ENCODE data around the gene C19orf85. TPM values are rescaled to one million over a fixed set of nuclear protein-coding genes. Genes with fewer than 3 reads are reported as not detected.
"Not testable (repeated sequence)": the region's sequence is repeated elsewhere in the genome, so short reads cannot be mapped to it uniquely, and the experiment has no call there.

The C19orf85 gene
- total RNA-seq, 2 experiments from 2014 or later, result not detected

GRCh38 chr19:55424518-55424917, 40.0 kb downstream of the C19orf85 start:
- Histone ChIP-seq H3K4me1 (ENCODE audit: insufficient read depth, low read length) (peaks cover 23% of the 10 kb centered on the region), H3K36me3 (ENCODE audit: insufficient read depth, low read length) (no peaks in the 10 kb centered on the region), H3K9me3 (ENCODE audit: control insufficient read depth in 1 of 2, insufficient read depth in 1 of 2, low read length in 2 of 2) (peaks cover 0 to 4% of the 10 kb centered on the region in 2 experiments), H3K27ac (ENCODE audit: low read depth in 1 of 2, low read length in 2 of 2) (no peak overlapping the region), H3K4me3 (ENCODE audit: low read length) (no peak overlapping the region), H3K27me3 (ENCODE audit: control insufficient read depth in 1 of 2, insufficient read depth in 2 of 2, low read length in 2 of 2) (peaks cover 7 to 8% of the 10 kb centered on the region in 2 experiments)
- TF ChIP-seq CTCF (IDR thresholded peaks at IDR 0.05), result no peak
- no peaks in the 10 kb centered on the region for H3K36me3 Mint-ChIP-seq (ENCODE audit: low read depth)
- no peak for ATAC-seq (ENCODE audit: poor library complexity)
- no peak overlapping the region for H3K27ac Mint-ChIP-seq
- H3K9me3 Mint-ChIP-seq, result no peaks in the 10 kb centered on the region
- ChIA-PET CTCF (no interaction called here), POLR2A (no interaction called here)
- H3K4me3 Mint-ChIP-seq, result no peak overlapping the region
- H3K27me3 Mint-ChIP-seq, result peaks cover 11% of the 10 kb centered on the region
- no peak for DNase-seq
- intact Hi-C loops (cut with DNase I, micrococcal nuclease), result no loop called here
- H3K4me1 Mint-ChIP-seq (ENCODE audit: low read depth), result peaks cover 22% of the 10 kb centered on the region

GRCh38 chr19:55423225-55424005, 41.1 kb downstream of the C19orf85 start:
- intact Hi-C loops (cut with DNase I, micrococcal nuclease), result no loop called here
- CTCF ChIA-PET, result no interaction called here
- POLR2A ChIA-PET, result no interaction called here

GRCh38 chr19:55421281-55421680, 43.3 kb downstream of the C19orf85 start:
- peak overlapping the region; percentile 68 for H3K27ac Mint-ChIP-seq
- H3K27me3 Mint-ChIP-seq; H3K27me3 ChIP-seq (ENCODE audit: control insufficient read depth in 1 of 2, insufficient read depth in 2 of 2, low read length in 2 of 2); H3K36me3 ChIP-seq (ENCODE audit: insufficient read depth, low read length); H3K9me3 Mint-ChIP-seq; H3K9me3 ChIP-seq (ENCODE audit: control insufficient read depth in 1 of 2, insufficient read depth in 1 of 2, low read length in 2 of 2); H3K27ac ChIP-seq (ENCODE audit: low read depth in 1 of 2, low read length in 2 of 2); intact Hi-C loops (cut with DNase I, micrococcal nuclease); H3K36me3 Mint-ChIP-seq (ENCODE audit: low read depth); H3K4me3 ChIP-seq (ENCODE audit: low read length): not testable (repeated sequence)
- H3K4me3 Mint-ChIP-seq, result peak overlapping the region; percentile 32
- peaks cover 28% of the 10 kb centered on the region for H3K4me1 Mint-ChIP-seq (ENCODE audit: low read depth)
- POLR2A ChIA-PET, result interaction anchor here (1.7 kb wide), 1 partner anchor 13 kb away, joined by 13 read pairs; the partner anchor contains the start of gene UBE2S
- peaks cover 31% of the 10 kb centered on the region for H3K4me1 ChIP-seq (ENCODE audit: insufficient read depth, low read length)
- ATAC-seq (ENCODE audit: poor library complexity) (peak; percentile 94), DNase-seq (peak in 10 of 14 experiments; percentile 13 to 77 (median 38))
- CTCF ChIA-PET, result interaction anchor here (0.7 to 1.0 kb wide), 2 partner anchors 65 to 83 kb away, joined by 3 to 4 read pairs; no protein-coding TSS in a partner anchor

More at GRCh38 chr19:55423225-55424005, 41.1 kb downstream of the C19orf85 start:
- no peak overlapping the region for H3K27ac Mint-ChIP-seq
- H3K27me3 ChIP-seq (ENCODE audit: control insufficient read depth in 1 of 2, insufficient read depth in 2 of 2, low read length in 2 of 2), result peaks cover 2 to 5% of the 10 kb centered on the region in 2 experiments
- H3K36me3 ChIP-seq (ENCODE audit: insufficient read depth, low read length), result no peaks in the 10 kb centered on the region
- ATAC-seq (ENCODE audit: poor library complexity), result no peak
- DNase-seq, result no peak
- no peaks in the 10 kb centered on the region for H3K9me3 ChIP-seq (ENCODE audit: control insufficient read depth in 1 of 2, insufficient read depth in 1 of 2, low read length in 2 of 2)
- peaks cover 23% of the 10 kb centered on the region for H3K4me1 Mint-ChIP-seq (ENCODE audit: low read depth)
- no peak overlapping the region for H3K27ac ChIP-seq (ENCODE audit: low read depth in 1 of 2, low read length in 2 of 2)
- H3K36me3 Mint-ChIP-seq (ENCODE audit: low read depth), result no peaks in the 10 kb centered on the region
- peaks cover 1% of the 10 kb centered on the region for H3K27me3 Mint-ChIP-seq
- H3K4me3 Mint-ChIP-seq, result no peak overlapping the region
- H3K9me3 Mint-ChIP-seq, result no peaks in the 10 kb centered on the region
- H3K4me3 ChIP-seq (ENCODE audit: low read length), result no peak overlapping the region
- H3K4me1 ChIP-seq (ENCODE audit: insufficient read depth, low read length), result peaks cover 24% of the 10 kb centered on the region
- TF ChIP-seq CTCF (IDR thresholded peaks at IDR 0.05), result no peak
